HG03460 (cell line): ENCODE data around the gene AK4.
"Not testable (repeated sequence)": the region's sequence is repeated elsewhere in the genome, so short reads cannot be mapped to it uniquely, and the experiment has no call there.

Experiments used
- ATAC-seq: cut with Tn5 transposase; IDR thresholded peaks from one replicate; pipeline ENCODE4 v1.9.1; 2021; ENCODE audit not compliant: unreplicated experiment

Gene AK4

DNA sequence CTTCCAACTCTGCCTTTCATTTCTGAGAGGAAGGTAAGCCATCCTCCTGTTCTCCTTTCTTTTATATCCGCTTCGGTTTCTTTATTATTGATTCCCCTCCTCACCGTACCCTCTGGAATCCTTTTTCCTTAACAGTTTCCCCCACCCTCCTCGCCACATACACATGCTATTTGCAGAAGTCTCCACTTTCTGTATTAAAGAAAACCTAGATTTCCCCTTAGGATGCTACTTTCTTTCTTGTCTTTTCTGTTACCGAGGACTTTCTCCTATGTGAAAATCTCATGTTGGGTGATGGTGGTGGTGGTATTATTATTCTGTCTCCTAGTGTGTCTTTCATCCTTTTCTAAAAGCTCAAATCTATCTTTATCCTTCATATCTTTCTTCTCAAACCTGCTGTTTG is 62.3 kb downstream of the AK4 start:
- no peak for ATAC-seq

DNA sequence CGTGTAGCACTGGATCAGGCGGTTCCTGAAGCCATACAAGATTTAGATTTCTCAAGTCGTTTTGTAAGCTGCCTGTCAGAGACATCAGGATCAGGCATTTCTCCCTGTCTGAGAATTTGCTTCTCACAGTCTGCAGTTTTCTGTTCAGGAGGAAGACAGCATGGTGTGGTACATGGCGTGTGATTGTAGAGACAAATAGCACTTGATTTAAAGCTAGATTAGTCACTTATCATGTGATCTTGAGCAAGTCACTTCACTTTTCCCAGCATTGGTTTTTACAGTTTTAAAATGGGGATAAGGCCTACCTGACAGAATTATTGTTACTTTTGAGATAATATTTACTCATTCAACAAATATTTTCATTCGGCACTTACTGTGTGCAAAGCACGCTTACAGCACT is 63.3 kb downstream of the AK4 start:
- ATAC-seq, result no peak

DNA sequence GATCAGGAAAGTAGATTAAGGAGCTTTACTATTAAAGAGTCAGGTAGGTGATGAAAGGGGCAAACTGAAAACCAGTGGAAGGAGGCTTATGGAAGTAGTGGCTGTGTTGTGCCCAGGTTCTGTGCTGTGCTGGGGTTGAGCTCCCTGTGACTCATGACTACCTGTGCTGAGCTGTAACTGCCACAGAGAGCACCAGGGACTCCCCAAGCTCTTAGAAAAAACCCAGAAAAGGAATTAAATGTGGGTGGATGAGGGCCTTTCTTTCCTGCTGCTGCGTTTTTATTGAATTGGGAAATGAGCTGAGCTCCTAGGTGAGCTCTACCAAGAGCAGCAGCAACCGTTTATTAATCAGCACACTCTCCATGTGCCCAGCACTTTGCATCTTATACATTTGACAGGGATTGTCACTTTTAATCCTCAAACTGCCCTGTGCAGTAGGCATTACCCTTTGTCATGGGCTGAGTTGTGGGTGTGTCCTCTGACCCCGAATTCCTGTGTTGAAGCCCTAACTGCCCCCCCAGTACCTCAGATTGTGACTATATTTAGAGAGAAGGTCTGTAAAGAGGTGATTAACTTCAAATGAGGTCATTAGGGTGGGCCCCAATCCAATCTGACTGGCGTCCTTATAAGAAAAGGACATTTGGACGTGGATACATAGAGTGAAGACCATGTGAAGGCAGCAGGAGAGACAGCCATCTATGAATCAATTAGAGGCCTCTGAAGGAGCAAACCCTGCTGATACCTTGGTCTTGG is 65.4 kb downstream of the AK4 start:
- no peak for ATAC-seq

DNA sequence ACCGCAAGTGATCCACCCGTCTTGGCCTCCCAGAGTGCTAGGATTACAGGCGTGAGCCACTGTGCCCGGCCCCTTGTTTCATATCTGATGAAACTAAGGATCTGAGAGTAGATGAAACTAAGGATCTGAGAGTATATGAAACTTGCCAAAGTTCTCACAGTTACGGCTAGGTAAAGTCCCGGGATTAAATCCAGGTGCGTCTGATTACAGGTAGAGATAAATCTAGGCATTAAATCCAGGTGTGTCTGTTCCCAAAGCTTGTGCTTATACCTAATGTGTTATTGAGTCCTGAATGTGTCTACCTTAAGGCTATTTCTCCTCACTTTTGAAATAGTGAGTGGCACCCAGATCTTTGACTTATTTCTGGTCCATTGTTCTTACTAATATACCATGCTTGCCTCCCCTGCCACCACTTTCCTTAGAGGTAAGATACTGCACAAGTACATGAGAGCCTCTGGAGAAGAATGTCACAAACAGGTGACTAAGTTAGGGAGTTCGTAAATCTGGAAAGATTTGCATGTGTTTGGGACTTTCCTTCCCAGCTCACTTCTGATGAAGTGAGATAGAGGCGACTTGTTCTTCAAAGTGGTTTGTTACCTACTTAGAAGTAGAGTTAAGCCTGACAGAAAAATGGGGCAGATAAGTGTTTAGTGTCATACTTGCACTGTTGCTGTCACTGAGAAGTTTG is 66.5 kb downstream of the AK4 start:
- ATAC-seq, result no peak

DNA sequence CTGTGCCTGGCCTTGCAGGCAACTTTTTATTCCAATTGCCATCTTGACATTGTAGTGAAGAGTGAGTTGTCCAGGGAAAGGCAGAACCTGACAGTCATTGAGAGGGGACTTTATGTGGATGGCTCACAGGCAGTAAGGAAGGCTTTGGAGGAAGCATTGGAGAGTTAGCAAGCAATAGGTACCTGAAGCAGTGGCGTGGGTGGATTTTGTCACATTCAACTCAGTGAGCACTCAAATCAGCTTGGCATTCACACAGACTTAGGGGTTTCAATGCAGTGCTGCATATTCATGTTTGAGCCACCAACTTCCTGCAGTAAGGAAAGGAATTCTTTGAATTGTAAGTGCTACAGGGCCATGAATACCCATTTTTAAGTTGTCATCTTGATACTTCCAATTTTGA is 69.0 kb downstream of the AK4 start:
- ATAC-seq, result no peak

DNA sequence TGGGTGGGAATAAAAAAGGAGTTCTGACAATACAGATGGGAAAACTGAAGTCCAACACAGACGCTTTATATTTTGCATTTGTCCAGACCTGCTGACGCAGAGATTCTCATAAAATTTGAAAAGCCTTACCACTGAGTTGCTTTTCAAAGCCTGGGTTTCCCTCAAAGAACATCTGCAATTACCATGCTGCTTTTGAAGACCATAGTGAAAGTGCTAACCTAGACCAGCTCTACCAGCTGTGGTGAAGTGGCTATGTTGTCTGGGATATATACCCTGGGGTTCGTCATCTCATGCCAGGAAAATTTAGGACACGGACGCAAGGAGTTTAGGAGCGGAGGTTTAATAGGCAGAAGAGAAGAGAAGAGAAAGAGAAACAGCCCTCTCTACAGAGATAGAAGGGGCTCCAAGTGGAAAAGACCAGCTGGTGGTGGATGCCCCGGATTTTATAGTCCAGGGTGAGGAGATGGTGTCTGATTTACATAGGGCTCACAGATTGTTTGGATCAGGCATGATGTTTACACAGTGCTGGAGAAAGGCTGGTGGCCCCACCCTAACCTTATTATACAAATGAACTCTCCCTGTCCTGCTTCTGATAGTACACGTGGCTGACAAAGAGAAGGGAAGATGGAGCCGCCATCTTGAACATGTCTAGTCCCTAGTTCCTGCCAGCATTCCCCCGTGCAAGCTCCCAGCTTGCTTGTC is 73.8 kb downstream of the AK4 start:
- no peak for ATAC-seq

DNA sequence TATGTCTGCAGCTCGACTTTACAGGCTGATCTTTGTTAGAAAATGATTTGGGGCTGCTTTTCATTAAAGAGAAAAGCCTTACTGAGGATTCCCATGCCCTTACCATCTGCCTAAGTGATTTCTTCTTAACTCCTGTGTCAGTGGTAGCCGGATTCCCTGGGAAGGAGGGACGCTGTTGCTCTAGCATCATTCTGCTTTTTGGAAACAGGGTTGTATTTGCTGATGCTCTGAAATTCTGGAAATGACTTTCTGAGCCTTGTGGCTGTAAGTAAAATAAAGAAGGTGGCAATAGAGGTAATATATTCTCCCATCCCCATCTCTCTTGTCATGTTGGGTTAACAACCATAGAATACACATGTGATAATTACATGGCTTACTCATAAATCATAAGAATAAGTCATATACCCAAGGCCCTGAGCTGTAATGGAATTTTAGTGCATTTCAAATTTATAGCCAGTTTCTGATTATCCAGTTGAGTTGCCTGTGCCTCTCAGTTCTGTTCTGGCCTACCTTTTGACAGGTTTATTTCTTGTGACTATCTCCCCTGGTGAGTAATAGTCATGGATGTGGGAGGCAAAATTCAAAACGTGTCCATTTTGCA is 74.4 kb downstream of the AK4 start:
- no peak for ATAC-seq

DNA sequence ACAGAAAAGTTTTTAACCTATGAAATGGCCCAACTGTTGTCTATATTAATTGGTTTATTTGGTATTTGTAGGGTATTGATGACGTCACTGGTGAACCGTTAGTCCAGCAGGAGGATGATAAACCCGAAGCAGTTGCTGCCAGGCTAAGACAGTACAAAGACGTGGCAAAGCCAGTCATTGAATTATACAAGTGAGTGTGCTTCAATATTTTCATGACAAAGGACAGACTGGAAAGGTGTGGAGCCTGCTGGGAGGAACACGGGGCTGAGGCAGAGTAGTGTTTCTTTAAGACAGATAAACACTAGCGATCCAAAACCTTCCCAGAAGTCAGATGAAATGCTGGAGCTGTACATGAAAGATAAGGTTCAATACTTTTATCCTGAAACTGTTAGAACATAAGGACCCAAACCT is 76.7 kb downstream of the AK4 start:
- ATAC-seq, result no peak

DNA sequence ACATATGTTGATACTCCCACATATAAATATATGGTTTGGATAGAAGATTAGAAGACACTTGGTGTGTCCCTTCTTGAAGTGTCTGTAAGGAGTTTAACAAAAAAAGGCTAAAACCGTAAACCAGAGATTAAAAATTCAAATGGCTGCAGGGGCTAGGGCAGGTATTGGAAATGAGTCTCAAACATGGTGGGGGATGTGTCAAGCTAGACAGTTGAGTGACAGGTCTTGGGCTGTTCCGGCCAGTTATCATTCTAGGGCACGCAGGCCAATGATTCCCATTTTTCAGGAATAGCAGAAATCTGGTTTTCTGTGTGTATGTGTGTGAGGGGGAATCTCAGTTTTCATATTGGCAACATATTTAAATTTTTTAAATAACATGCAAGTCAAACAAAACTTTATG is 77.2 kb downstream of the AK4 start:
- no peak for ATAC-seq

DNA sequence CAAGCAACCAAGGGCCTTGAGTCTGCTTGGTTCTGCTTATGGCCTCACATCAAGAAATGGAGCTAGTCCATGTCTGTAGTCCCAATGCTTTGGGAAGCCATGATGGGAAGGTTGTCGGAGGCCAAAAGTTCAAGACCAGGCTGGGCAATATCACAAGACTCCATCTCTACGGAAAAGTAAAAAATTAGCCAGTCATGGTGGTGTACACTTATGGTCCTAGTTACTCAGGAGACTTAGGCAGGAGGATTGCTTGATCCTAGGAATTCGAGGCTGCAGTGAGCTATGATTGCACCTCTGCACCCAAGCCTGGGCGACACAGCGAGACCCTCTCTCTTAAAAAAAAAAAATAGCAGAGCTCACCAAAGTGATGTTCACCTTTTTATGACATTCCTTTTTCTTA is 81.2 kb downstream of the AK4 start:
- ATAC-seq, result no peak

DNA sequence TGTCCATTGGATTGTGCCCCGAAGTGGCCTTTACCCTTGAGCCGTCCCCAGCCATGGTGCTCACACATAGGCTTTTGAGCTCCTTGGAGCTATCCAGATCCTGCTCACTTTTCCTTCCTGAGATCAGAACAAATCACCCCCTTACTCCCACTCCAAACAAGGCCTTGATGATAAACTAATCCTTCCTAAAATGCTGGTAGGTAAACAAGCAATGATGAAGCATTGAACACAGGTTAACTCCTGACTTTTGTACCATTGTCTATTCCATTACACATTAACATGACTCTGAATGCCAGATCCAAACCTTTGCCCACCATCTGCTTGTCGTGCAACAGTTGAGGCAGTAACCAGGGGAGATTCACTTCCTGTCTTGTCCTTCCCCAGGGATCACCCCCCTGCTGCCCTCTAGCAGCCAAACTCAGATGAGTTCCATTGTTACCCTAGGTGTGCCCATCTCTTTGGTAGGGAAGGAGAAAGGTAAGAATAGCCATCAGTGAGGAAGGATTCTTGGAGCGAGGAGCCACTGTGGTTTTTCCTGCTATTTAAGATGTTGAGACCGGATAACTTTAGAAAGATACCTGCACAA is 81.8 kb downstream of the AK4 start:
- no peak for ATAC-seq

DNA sequence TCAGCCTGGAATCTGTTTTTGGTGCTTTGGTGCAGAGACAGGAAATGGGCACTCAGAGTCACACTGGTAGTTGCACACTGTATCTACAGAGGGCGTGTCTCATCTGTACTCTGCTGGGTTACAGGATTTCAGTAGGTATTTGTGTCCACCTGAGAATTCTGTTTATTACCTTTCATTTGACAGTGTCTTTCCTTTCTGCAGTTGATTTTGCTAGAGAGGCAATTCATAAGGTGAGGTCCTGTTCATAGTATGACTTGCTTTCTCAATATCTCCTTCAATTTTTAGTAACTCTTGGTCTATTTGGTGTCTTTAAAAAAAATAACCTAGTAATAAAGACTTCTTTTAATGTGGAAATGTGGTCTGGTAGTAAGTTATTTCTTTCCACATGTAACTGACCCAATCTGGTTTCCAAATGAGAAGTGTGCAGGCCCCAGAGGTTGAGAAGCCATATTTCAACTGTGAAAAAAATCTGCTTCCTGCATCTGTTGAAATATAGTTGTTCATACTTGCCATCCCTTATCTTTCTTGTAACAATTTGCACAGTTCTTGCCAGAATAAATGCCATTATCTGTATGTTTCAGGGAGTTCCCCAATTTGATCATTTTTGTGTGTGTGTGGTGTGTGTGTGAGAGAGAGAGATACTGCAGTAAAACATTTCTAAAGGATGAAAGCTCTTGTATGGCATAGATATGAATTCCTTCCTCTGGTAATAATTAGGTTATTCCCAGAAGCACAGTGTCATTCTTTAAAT is 82.9 kb downstream of the AK4 start:
- ATAC-seq, result peak; percentile 73

DNA sequence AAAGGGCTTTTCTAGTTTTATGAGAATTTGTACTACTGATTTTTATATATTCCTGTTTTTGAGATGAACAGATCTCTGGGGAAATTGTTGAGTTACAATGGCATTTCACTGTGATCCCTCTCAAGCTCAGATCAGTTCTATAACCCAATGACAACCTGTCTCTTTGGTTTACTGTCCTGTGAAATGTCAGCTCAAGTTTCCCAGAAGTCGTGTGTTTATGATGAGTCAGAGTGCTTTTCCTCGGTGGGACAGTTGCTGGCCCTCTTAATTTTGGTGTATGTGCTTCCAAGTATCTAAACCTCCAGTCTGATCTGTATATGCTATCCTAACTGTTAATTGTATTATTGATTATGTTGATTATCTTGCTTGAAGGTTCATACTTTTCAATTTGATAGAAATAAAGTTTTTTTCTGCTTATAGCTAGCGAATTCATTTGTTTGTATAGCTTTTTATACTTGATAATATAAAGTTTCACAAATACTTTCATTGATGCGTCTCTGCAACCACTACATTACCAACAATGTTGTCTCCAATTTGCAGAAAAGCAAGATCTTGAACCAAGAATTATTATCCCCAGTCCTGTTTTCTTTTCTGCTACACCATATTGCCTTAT is 83.8 kb downstream of the AK4 start:
- no peak for ATAC-seq

DNA sequence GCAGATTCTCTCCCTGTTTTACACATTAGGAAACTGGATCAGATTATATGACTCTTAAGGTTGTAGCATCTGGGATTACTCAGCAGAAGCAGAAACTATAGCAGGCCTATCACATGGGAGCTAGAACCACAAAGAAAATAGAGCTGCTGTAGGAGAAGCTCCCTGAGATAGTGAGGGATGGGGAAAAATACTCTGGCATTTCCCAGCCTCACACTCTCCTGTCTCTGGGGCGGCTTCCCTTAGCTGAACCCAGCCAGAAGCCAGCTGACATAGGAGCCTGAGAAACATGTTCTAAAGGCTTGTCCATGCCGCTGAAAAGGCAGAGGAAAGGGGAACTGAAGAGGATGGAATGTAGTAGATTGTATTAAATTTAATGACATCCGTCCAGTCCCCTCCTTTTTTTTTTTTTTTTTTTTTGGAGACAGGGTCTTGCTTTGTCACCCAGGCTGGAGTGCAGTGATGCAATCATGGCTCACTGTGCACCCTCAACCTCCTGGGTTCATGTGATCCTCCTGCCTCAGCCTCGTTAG is 84.5 kb downstream of the AK4 start:
- ATAC-seq, result no peak

DNA sequence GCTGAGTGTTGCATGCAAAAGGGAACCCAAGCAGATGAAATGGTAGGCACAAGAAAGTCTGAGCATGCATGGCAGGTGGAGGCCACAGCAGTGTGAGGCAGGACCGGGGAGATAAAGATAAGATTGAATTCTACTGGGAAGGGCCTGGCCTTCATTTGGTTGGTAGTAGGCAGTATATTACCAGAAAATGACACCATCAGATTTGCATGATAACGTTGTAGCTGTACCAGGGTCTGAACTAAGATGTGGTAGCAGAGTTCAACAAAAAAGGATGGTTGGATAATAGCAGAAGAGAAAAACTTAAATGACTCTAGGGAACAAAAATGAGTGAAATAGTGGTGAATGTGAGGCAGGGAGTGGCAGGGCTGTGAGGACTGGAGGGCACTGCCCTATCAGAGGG is 85.8 kb downstream of the AK4 start:
- no peak for ATAC-seq

DNA sequence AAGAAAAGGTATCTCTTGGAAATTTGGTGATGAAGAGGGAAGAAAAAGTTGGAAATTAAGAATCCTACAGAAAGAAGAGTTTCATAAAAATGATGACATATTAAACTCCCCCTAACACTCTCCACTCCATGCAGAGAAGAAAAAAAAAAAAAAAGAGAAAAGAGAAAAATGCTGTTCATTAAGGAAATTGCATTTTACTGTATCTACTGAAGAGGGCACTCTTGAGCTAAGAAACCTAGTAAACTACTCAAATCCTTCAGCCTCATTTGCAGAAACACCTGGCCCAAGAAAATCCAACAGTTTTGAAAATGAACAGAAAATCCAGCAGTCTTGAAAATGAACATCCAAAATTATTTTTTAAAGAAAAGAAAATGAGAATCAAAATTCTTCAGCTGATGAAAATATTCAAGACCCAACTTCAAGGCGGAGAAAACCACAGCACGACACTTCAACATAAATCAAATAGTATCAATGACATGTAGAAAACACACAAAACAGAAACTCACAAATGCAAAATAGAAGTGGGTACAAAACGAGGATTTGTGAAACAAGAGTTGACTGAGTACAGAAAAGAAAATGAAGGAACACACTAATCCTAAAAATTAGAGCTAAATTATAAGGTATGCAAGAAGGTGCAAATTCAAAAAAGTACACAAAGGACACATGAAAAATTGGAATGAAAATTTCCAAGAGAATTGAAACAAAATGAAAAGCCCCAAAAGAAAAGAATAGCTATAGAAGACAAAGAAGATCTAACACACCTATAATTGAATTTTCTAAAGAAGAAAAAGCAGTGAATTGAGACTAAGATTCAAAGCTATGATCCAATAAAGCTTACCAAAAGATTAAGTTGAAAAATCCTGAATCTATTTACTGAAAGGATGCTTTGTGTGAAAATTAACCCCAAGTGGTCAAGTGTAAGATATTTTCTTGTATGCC is 88.1 kb downstream of the AK4 start:
- no peak for ATAC-seq

DNA sequence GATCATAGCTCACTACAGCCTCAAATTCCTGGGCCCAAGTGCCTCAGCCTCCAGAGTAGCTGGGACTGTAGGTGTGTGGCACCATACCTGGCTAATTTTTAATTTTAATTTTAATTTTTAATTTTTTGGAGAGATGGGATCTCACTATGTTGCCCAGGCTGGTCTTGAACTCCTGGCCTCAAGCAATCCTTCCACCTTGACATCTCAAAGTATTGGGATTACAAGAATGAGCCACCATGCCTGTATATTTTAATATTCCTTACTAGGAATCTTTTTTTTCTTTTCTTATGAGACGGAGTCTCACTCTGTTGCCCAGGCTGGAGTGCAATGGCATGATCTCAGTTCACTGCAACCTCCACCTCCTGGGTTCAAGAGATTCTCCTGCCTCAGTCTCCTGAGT is 89.1 kb downstream of the AK4 start:
- not testable (repeated sequence) for ATAC-seq

DNA sequence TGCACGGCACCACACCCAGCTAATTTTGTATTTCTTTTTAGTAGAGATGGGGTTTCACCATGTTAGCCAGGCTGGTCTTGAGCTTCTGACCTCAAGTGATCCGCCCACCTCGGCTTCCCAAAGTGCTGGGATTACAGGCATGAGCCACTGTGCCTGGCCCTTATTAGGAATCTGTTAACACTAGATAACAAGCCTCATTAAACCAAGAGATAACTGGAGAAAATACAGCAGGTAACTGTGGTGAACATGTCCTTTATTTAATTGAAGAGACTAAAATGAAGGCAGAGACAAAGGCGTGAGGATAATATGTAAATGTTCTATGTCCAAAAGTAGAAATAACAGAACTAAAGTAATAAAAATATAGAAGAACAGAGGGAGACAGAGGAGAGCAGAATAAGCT is 89.5 kb downstream of the AK4 start:
- ATAC-seq, result no peak

DNA sequence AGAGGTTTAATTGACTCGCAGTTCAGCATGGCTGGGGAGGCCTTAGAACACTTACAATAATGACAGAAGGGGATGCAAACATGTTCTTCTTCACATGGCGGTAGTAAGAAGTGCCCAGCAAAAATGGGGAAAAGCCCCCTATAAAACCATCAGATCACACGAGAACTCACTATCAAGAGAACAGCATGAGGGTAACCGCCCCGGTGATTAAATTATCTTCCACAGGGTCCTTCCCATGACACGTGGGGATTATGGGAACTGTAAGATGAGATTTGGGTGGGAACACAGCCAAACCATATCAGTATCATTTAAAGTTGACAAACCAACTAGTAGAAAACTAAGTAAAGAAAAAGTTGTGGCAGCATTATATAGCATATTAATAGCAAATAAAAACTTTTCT is 90.0 kb downstream of the AK4 start:
- ATAC-seq, result no peak
